ENCODE results near the gene AKAP12. TPM values are rescaled to one million over a fixed set of nuclear protein-coding genes. Genes with fewer than 3 reads are reported as not detected.

The AKAP12 gene
- total RNA-seq, 4 donors from 2014 or later = 112 to 468 (median 340) TPM

DNA sequence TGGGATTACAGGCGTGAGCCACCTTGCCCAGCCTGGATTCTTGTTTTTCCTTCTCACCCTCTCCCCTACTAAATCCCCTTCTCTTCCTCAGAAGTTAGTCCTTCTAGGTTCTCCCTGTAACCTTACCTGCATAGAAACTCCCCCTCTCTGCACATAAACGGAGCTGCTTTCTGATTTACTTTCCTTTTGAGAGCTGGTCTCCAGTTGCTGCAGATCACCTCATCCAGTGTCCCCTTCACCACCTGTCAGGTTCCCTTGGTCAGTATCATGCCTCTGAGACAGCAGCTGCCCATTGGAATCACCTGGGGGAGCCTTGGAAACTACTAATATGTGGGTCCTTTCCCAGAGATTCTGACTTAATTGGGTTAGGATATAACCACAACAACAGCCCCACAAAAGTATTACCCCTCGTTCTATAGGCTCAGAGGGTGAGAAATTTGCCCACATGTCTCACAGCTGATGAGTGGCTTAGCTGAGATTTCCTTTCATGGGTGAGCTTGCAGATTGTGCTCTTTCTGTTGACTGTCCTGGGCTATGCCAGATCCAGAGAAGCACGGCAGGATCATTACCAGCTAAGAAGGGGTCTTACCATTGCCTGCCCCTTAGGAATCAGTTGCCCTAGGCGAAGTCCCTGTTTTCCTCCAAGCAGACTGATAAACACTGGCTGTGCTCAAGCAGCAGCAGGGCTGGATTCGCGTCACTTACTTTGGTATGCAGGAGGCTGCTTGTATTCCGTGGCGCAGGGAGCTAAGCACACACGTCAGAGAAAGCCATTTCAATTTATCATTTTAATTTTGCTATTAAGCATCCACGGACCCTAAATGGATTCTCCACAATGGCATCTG, 51.3 kb downstream of the AKAP12 start:
- TF ChIP-seq, protein P1, sequence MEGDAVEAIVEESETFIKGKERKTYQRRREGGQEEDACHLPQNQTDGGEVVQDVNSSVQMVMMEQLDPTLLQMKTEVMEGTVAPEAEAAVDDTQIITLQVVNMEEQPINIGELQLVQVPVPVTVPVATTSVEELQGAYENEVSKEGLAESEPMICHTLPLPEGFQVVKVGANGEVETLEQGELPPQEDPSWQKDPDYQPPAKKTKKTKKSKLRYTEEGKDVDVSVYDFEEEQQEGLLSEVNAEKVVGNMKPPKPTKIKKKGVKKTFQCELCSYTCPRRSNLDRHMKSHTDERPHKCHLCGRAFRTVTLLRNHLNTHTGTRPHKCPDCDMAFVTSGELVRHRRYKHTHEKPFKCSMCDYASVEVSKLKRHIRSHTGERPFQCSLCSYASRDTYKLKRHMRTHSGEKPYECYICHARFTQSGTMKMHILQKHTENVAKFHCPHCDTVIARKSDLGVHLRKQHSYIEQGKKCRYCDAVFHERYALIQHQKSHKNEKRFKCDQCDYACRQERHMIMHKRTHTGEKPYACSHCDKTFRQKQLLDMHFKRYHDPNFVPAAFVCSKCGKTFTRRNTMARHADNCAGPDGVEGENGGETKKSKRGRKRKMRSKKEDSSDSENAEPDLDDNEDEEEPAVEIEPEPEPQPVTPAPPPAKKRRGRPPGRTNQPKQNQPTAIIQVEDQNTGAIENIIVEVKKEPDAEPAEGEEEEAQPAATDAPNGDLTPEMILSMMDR (IDR thresholded peaks at IDR 0.05; ENCODE audit: low read depth) = no peak

DNA sequence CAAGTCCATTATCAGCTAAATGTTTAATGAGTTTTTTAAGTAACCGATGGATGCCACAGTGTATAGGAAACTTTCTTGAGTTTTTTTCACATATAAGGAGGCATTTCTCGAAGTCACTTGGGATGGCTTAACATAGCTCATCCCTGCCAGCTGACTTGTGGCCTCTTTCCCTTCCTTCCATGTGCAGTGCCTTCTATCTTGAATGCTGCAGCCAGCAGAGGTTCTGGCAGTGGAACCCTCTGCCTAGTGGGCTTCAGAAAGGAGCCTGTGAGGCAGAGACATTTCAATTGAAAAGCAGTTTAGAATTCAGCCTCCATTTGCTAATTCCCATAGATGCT, 51.9 kb downstream of the AKAP12 start:
- TF ChIP-seq, protein P1 (IDR thresholded peaks at IDR 0.05; ENCODE audit: low read depth) = no peak

DNA sequence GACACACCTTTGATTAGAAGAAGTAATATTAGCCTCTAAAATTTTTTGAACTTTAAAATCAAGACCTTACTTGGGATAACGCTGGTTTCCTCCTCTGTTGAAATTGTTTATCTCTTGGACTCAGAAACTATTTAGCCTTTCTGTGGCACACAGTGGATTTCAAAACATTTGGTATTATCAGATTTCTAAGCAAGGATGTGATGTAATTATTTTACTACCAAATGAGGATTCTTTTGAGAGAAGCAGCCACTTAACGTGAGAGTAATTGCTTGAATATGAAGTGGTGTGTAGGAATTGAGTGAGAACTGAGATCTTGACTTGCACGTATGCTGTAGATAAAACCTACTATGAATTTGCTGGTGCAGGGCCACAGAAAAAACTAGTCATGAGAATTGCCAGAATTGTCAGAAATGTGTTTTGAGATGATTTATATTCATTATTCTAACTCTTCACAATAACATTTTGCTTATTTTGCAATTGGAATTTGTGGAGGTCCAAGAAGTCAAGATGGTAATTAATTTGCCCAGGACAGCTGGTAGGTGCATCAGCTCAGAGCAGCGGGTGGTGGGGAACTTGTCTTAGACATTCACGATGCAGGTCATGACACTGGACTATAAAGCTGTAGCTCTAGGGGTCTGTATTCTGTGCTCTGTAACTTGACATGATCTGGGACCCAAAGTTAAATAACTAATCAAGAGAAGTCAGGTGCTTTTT, 53.4 kb downstream of the AKAP12 start:
- TF ChIP-seq, protein P1 (IDR thresholded peaks at IDR 0.05; ENCODE audit: low read depth) = no peak

DNA sequence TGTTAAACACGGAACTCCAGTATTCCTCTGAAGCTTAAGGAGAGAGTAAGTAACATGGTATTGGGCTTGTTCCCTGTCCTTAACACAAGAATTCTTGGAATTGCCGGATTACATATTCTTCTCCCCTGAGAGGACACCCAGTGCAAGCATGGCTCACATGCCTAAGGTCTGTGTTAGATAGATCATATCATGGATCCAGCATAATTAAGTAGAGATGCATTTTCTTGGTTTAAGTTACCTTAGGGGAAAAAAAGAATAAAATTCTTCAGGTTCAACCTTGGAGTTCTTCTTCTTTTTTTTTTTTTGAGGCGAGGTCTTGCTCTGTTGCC, 53.9 kb downstream of the AKAP12 start:
- TF ChIP-seq, protein P1 (IDR thresholded peaks at IDR 0.05; ENCODE audit: low read depth) = no peak

DNA sequence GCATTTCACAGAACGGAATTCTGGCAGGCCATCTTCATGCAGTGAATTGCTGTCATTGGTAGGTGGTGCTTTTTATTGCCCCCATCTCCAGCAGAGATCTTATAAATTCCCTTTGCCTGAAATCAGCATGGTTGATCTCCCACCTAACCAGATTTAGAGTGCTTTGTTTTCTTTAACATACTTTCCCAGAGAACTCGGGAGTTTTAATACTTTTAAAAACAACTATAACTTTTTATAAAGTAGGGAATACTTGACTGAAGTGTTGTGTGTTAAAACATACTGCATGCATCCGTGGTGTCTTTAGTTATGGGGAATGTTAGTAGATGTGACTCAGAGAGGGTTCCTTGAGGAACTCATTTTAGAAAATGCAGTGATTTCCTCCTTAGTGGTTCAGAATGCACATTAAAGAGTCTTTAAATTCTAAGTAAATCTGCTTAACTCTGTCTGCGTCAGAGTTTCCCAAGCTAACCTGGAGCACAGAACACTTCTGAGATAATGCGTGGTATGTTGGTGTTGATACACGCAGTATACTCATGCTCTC, 54.9 kb downstream of the AKAP12 start:
- TF ChIP-seq, protein P1 (IDR thresholded peaks at IDR 0.05; ENCODE audit: low read depth) = no peak

DNA sequence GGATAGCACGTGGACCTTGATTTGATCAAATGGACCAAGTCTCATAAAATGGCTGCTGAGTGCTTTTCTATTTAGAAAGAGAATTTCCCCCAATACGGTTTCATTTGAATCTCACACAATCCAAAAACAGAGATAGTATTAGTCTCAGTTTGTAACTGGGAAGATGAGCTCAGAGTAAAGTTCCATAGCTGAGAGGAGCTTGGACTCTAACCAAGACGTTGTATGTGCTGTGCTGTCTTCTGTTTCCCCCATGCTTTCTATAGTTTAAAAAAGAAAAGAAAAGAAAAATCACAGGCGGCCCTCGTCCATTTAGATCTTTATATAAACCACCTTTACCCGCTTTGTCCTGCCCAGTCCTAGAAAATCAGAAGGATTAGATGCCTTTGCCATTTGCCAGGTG, 58.1 kb downstream of the AKAP12 start:
- TF ChIP-seq, protein P1 (IDR thresholded peaks at IDR 0.05; ENCODE audit: low read depth) = no peak

DNA sequence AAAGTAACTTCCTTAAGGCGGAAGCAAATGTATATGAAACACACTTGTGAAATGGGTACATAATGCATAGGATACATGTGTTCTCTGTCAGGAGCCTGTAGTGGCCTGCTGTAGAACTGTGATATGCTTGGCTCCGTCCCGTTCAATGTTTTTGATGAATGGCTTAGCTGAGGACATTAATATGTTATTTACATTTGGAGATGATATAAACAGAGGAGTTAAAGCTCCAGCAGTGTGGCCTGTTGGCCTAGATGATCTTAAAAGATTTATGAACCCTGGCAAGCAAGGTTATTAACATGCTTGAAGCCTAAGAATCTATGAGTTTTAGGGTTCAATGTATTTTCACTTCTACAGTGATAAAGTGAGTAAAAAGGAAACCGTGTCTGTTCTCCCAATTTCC, 59.2 kb downstream of the AKAP12 start:
- TF ChIP-seq, protein P1 (IDR thresholded peaks at IDR 0.05; ENCODE audit: low read depth) = no peak
